Uterus (tissue), 2 donors: ENCODE data around the gene CCSER1.

Experiments
- POLR2A ChIP-seq, 2 donors: fragments of 450-650 bp; IDR thresholded peaks; one replicate each; pipeline ENCODE4 v1.6.1; 2016; ENCODE audit warnings: antibody characterized with exemption in 2 of 2, mild to moderate bottlenecking in 1 of 2, moderate library complexity in 1 of 2
- TF ChIP-seq, protein P1 (sequence below), 4 experiments: fragments of 200-600 bp in 2 of 4; fragments of 450-650 bp in 2 of 4; sonication (generic) in 2 of 4; IDR thresholded peaks; one replicate each; pipeline ENCODE4 v1.5.1; 2016 to 2019; ENCODE audit warnings: antibody characterized with exemption in 4 of 4, mild to moderate bottlenecking in 2 of 4, moderate library complexity in 1 of 4

DNA sequence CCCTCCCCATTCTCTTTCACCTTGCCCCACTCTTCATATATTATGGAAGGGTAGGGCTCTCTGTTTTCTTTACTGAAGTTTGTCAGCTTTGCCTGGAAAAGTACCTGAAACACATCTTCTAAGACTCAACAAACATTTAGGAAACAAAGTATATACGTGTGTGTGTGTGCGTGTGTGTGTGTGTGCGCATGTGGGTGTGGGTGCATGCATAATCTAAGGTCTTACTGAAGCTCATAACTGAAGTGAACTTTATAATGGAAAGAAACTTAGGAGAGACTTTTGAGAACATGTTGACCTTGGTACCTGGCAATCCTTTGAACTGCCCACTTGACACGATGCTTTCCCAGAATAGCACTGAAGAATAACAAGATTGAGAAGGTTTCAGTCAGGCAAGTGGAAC, 1190.2 kb downstream of the CCSER1 start:
- TF ChIP-seq, protein P1, sequence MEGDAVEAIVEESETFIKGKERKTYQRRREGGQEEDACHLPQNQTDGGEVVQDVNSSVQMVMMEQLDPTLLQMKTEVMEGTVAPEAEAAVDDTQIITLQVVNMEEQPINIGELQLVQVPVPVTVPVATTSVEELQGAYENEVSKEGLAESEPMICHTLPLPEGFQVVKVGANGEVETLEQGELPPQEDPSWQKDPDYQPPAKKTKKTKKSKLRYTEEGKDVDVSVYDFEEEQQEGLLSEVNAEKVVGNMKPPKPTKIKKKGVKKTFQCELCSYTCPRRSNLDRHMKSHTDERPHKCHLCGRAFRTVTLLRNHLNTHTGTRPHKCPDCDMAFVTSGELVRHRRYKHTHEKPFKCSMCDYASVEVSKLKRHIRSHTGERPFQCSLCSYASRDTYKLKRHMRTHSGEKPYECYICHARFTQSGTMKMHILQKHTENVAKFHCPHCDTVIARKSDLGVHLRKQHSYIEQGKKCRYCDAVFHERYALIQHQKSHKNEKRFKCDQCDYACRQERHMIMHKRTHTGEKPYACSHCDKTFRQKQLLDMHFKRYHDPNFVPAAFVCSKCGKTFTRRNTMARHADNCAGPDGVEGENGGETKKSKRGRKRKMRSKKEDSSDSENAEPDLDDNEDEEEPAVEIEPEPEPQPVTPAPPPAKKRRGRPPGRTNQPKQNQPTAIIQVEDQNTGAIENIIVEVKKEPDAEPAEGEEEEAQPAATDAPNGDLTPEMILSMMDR (IDR thresholded peaks at IDR 0.05), result no peak
- no peak for TF ChIP-seq POLR2A (IDR thresholded peaks at IDR 0.05)
